ENCODE results near the gene PLEKHA7.

DNA sequence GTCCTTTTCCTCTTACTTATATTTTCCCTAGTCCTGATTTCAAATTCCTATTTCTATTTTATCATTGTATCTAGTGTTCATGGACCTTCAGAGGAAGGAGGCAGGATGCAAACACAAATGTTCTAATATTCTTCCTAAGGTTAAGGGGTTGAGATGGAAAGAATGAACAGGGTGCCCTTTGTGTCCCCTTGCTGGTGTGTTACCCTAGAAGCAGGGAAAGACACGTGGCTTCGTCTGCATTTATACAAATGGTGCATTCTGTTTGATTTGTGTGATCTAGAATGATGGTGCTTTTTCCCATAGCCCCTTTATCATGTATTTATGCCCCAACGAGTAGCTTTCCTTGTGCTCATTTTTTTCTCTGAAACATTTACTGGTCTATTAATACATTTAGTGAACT lies 76.2 kb downstream of the PLEKHA7 start:
- TF ChIP-seq, protein P1, sequence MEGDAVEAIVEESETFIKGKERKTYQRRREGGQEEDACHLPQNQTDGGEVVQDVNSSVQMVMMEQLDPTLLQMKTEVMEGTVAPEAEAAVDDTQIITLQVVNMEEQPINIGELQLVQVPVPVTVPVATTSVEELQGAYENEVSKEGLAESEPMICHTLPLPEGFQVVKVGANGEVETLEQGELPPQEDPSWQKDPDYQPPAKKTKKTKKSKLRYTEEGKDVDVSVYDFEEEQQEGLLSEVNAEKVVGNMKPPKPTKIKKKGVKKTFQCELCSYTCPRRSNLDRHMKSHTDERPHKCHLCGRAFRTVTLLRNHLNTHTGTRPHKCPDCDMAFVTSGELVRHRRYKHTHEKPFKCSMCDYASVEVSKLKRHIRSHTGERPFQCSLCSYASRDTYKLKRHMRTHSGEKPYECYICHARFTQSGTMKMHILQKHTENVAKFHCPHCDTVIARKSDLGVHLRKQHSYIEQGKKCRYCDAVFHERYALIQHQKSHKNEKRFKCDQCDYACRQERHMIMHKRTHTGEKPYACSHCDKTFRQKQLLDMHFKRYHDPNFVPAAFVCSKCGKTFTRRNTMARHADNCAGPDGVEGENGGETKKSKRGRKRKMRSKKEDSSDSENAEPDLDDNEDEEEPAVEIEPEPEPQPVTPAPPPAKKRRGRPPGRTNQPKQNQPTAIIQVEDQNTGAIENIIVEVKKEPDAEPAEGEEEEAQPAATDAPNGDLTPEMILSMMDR (optimal IDR thresholded peaks at IDR 0.05 in 1 of 3, IDR thresholded peaks at IDR 0.05 in 1 of 3, conservative IDR thresholded peaks at IDR 0.05 in 1 of 3; ENCODE audit: extremely low read depth in 1 of 3, insufficient read depth in 2 of 3, low read length in 3 of 3) = no peak
- no peak for TF ChIP-seq EZH2 (IDR thresholded peaks at IDR 0.05; ENCODE audit: low read length)

Measured in keratinocyte (primary cell).